HCT116 (cell line): ENCODE results near the gene RASSF3. TPM values are rescaled to one million over a fixed set of nuclear protein-coding genes. Genes with fewer than 3 reads are reported as not detected.

Source experiments
- ATAC-seq: fragments of 200-7000 bp; cut with Tn5 transposase; 2 replicates; pipeline ENCODE4 v1.9.1; 2020; ENCODE audit warnings: mild to moderate bottlenecking, moderate library complexity
- BruUV-seq: library from RNA; stranded (reverse); fragments of 400-500 nt; replicated peaks from 2 replicates; lab custom pipeline; 2021; lab: Mats Ljungman, UMichigan
- CTCF ChIA-PET: fragments of 300-600 bp; sonication (Branson Sonifier 250); formaldehyde crosslinking; loops from one replicate; lab custom pipeline; 2021; ENCODE audit warnings: antibody characterized with exemption; lab: Charles Lee
- POLR2A ChIA-PET: fragments of 300-600, 350-600 bp; sonication (Branson Sonifier 250); formaldehyde crosslinking; loops from one replicate; lab custom pipeline; 2021; ENCODE audit warnings: antibody characterized with exemption; lab: Charles Lee
- RAD21 ChIA-PET, 2 experiments: fragments of 300-600 bp; sonication (Branson Sonifier 250); formaldehyde crosslinking; loops; one replicate each; lab custom pipeline; 2023; ENCODE audit warnings: low total read pairs in 2 of 2; ENCODE audit not compliant: uncharacterized antibody in 2 of 2, unreplicated experiment in 2 of 2, low non-redundant PET in 1 of 2; lab: Charles Lee
- DNase-seq: peaks from one replicate; pipeline ENCODE4 v3.0.0-alpha.2; 2010; ENCODE audit warnings: low read depth, low spot score
- H2AFZ ChIP-seq: fragments of 200-600 bp; shearing (Covaris generic), sonication (generic); 2 replicates; pipeline ENCODE4 v1.6.1; 2017; ENCODE audit warnings: low read depth, mixed run types, mixed read lengths, antibody characterized with exemption, low read length; ENCODE audit not compliant: poor library complexity, severe bottlenecking
- H3K27ac ChIP-seq: 2 replicates; pipeline ENCODE4 v1.5.1; 2012; ENCODE audit warnings: low read depth, low read length
- H3K27me3 ChIP-seq: fragments of 200-600 bp; sonication (generic); 2 replicates; pipeline ENCODE4 v1.6.1; 2016; ENCODE audit warnings: mixed run types, low read length, mixed read lengths; ENCODE audit not compliant: insufficient read depth
- H3K36me3 ChIP-seq, 2 experiments: fragments of 200-500 bp in 1 of 2; fragments of 200-600 bp in 1 of 2; sonication (Bioruptor generic) in 1 of 2; sonication (generic) in 1 of 2; 2 replicates each; pipeline versions ENCODE4 v1.5.1 to v1.6.1; 2014 to 2016; ENCODE audit warnings: low read length in 2 of 2, inconsistent platforms in 1 of 2, mixed read lengths in 1 of 2, mixed run types in 1 of 2; ENCODE audit not compliant: insufficient read depth in 2 of 2, control insufficient read depth in 1 of 2
- H3K4me1 ChIP-seq, 2 experiments: fragments of 200-600 bp in 1 of 2; sonication (generic) in 1 of 2; 2 replicates each; pipeline versions ENCODE4 v1.5.1 to v1.6.1; 2012 to 2017; ENCODE audit warnings: low read length in 2 of 2, inconsistent platforms in 1 of 2, mild to moderate bottlenecking in 1 of 2, mixed read lengths in 1 of 2, mixed run types in 1 of 2, moderate library complexity in 1 of 2; ENCODE audit not compliant: insufficient read depth in 2 of 2, control insufficient read depth in 1 of 2
- H3K4me2 ChIP-seq: fragments of 200-600 bp; sonication (generic); 2 replicates; pipeline ENCODE4 v1.6.1; 2017; ENCODE audit warnings: mixed run types, low read length, mixed read lengths
- H3K4me3 ChIP-seq, 2 experiments: fragments of 200-600 bp in 1 of 2; sonication (generic) in 1 of 2; replicated peaks in 1 of 2; 2 replicates each; pipeline ENCODE4 v1.5.1; 2011 to 2016; ENCODE audit warnings: low read length in 2 of 2, control low read depth in 1 of 2, low read depth in 1 of 2, mild to moderate bottlenecking in 1 of 2, mixed read lengths in 1 of 2, mixed run types in 1 of 2
- H3K79me2 ChIP-seq: fragments of 200-600 bp; sonication (generic); 2 replicates; pipeline ENCODE4 v1.6.1; 2017; ENCODE audit warnings: mild to moderate bottlenecking, mixed run types, low read length, moderate library complexity, mixed read lengths; ENCODE audit not compliant: insufficient read depth
- H3K9ac ChIP-seq: fragments of 200-600 bp; sonication (generic); 2 replicates; pipeline ENCODE4 v1.6.1; 2016; ENCODE audit warnings: low read length, mixed read lengths
- H3K9me2 ChIP-seq: fragments of 200-600 bp; sonication (generic), shearing (Covaris generic); 2 replicates; pipeline ENCODE4 v1.6.1; 2017; ENCODE audit warnings: mixed run types, mild to moderate bottlenecking, moderate library complexity; ENCODE audit not compliant: insufficient read depth
- H3K9me3 ChIP-seq, 2 experiments: fragments of 200-500 bp in 1 of 2; fragments of 200-600 bp in 1 of 2; sonication (Bioruptor generic) in 1 of 2; sonication (generic) in 1 of 2; 2 replicates each; pipeline ENCODE4 v1.6.1; 2014 to 2017; ENCODE audit warnings: low read length in 2 of 2, mixed read lengths in 2 of 2, inconsistent platforms in 1 of 2, low read depth in 1 of 2, mild to moderate bottlenecking in 1 of 2, mixed run types in 1 of 2, moderate library complexity in 1 of 2; ENCODE audit not compliant: control insufficient read depth in 1 of 2, insufficient read depth in 1 of 2
- H4K20me1 ChIP-seq: fragments of 200-600 bp; sonication (generic), shearing (Covaris generic); 2 replicates; pipeline ENCODE4 v1.6.1; 2017; ENCODE audit warnings: mixed run types, mild to moderate bottlenecking, moderate library complexity; ENCODE audit not compliant: insufficient read depth
- CBX3 ChIP-seq: IDR thresholded peaks from 2 replicates; pipeline ENCODE4 v1.6.1; 2012; ENCODE audit warnings: low read depth
- CEBPB ChIP-seq: IDR thresholded peaks from 2 replicates; pipeline ENCODE4 v1.6.1; 2012; ENCODE audit warnings: low read depth
- EGR1 ChIP-seq: IDR thresholded peaks from 2 replicates; pipeline ENCODE4 v1.6.1; 2012; ENCODE audit warnings: low read depth
- ELF1 ChIP-seq: IDR thresholded peaks from 2 replicates; pipeline ENCODE4 v1.6.1; 2012; ENCODE audit warnings: low read depth, borderline replicate concordance
- EZH2phosphoT487 ChIP-seq: fragments of 200-600 bp; IDR thresholded peaks from 2 replicates; pipeline ENCODE4 v1.6.1; 2018; ENCODE audit warnings: antibody characterized with exemption, borderline replicate concordance
- JUND ChIP-seq: IDR thresholded peaks from 2 replicates; pipeline ENCODE4 v1.6.1; 2012
- POLR2AphosphoS5 ChIP-seq: IDR thresholded peaks from 2 replicates; pipeline ENCODE4 v1.6.1; 2011; ENCODE audit warnings: mild to moderate bottlenecking, low read depth, low read length, moderate library complexity
- SRF ChIP-seq: IDR thresholded peaks from 2 replicates; pipeline ENCODE4 v1.6.1; 2012; ENCODE audit warnings: low read depth
- intact Hi-C: fragments of 100-400 bp; cut with micrococcal nuclease; formaldehyde crosslinking; loops from 2 replicates; pipeline ENCODE4 v1.10.0; 2022
- total RNA-seq: library from RNA; stranded (reverse); gene quantifications from one replicate; pipeline ENCODE4 v1.2.1, GENCODE V29; 2021; ENCODE audit not compliant: unreplicated experiment
- TF ChIP-seq, protein P1 (sequence below), 3 experiments: fragments of 200-600 bp in 1 of 3; sonication (generic) in 1 of 3; IDR thresholded peaks in 2 of 3; conservative IDR thresholded peaks in 1 of 3; 2 replicates each; pipeline ENCODE4 v1.5.1; 2012 to 2017; ENCODE audit warnings: low read depth in 2 of 3, low read length in 2 of 3, antibody characterized with exemption in 1 of 3, borderline replicate concordance in 1 of 3, control low read depth in 1 of 3, mild to moderate bottlenecking in 1 of 3, mixed read lengths in 1 of 3, mixed run types in 1 of 3, moderate library complexity in 1 of 3; ENCODE audit not compliant: insufficient read depth in 1 of 3
- TF ChIP-seq, protein P2 (sequence below): IDR thresholded peaks from 2 replicates; pipeline ENCODE4 v1.6.1; 2012; ENCODE audit warnings: low read depth

RASSF3 gene
- total RNA-seq, 1 experiment from 2014 or later = 67.1 TPM

- no peak overlapping the region for H2AFZ ChIP-seq
- no TSS peak for BruUV-seq
- peaks cover 7 to 15% of the 10 kb centered on the region in 2 experiments; a peak in 2 of 4 replicates for H3K4me1 ChIP-seq
- ATAC-seq (no peak), DNase-seq (no peak)
- H3K27me3 ChIP-seq = no peaks in the 10 kb centered on the region
- H4K20me1 ChIP-seq = no peaks in the 10 kb centered on the region
- no peak overlapping the region for H3K27ac ChIP-seq
- no peak overlapping the region for H3K9ac ChIP-seq
- intact Hi-C loops = loop anchor here (10.0 kb wide), 1 partner anchor 867 kb away; no protein-coding TSS in a partner anchor
- H3K4me2 ChIP-seq = no peak overlapping the region
- peaks cover 15 to 31% of the 10 kb centered on the region in 2 experiments; a peak in 3 of 4 replicates for H3K36me3 ChIP-seq
- POLR2A ChIA-PET = no interaction called here
- no peak overlapping the region for H3K4me3 ChIP-seq
- peaks cover 13% of the 10 kb centered on the region for H3K79me2 ChIP-seq
- CTCF ChIA-PET = interaction anchor here (1.0 kb wide), 1 partner anchor 142 kb away, joined by 4 read pairs; no protein-coding TSS in a partner anchor
- H3K9me2 ChIP-seq = no peaks in the 10 kb centered on the region
- RAD21 ChIA-PET = no interaction called here
- TF ChIP-seq CBX3 (no peak), CEBPB (no peak), EGR1 (no peak), JUND (no peak), ELF1 (no peak), SRF (no peak), EZH2phosphoT487 (no peak), POLR2AphosphoS5 (no peak)
- TF ChIP-seq, protein P1, sequence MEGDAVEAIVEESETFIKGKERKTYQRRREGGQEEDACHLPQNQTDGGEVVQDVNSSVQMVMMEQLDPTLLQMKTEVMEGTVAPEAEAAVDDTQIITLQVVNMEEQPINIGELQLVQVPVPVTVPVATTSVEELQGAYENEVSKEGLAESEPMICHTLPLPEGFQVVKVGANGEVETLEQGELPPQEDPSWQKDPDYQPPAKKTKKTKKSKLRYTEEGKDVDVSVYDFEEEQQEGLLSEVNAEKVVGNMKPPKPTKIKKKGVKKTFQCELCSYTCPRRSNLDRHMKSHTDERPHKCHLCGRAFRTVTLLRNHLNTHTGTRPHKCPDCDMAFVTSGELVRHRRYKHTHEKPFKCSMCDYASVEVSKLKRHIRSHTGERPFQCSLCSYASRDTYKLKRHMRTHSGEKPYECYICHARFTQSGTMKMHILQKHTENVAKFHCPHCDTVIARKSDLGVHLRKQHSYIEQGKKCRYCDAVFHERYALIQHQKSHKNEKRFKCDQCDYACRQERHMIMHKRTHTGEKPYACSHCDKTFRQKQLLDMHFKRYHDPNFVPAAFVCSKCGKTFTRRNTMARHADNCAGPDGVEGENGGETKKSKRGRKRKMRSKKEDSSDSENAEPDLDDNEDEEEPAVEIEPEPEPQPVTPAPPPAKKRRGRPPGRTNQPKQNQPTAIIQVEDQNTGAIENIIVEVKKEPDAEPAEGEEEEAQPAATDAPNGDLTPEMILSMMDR (IDR thresholded peaks at IDR 0.05 in 2 of 3, conservative IDR thresholded peaks at IDR 0.05 in 1 of 3; ENCODE audit: borderline replicate concordance in 1 of 3, insufficient read depth in 1 of 3, low read depth in 2 of 3, low read length in 2 of 3) = no peak
- TF ChIP-seq, protein P2, sequence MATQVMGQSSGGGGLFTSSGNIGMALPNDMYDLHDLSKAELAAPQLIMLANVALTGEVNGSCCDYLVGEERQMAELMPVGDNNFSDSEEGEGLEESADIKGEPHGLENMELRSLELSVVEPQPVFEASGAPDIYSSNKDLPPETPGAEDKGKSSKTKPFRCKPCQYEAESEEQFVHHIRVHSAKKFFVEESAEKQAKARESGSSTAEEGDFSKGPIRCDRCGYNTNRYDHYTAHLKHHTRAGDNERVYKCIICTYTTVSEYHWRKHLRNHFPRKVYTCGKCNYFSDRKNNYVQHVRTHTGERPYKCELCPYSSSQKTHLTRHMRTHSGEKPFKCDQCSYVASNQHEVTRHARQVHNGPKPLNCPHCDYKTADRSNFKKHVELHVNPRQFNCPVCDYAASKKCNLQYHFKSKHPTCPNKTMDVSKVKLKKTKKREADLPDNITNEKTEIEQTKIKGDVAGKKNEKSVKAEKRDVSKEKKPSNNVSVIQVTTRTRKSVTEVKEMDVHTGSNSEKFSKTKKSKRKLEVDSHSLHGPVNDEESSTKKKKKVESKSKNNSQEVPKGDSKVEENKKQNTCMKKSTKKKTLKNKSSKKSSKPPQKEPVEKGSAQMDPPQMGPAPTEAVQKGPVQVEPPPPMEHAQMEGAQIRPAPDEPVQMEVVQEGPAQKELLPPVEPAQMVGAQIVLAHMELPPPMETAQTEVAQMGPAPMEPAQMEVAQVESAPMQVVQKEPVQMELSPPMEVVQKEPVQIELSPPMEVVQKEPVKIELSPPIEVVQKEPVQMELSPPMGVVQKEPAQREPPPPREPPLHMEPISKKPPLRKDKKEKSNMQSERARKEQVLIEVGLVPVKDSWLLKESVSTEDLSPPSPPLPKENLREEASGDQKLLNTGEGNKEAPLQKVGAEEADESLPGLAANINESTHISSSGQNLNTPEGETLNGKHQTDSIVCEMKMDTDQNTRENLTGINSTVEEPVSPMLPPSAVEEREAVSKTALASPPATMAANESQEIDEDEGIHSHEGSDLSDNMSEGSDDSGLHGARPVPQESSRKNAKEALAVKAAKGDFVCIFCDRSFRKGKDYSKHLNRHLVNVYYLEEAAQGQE = no peak
- no peaks in the 10 kb centered on the region for H3K9me3 ChIP-seq
Observed at GRCh38 chr12:64691227-64691794, 81.0 kb downstream of the RASSF3 start.
